Suprapubic skin (tissue), 4 donors: ENCODE data around the gene MFF. TPM values are rescaled to one million over a fixed set of nuclear protein-coding genes. Genes with fewer than 3 reads are reported as not detected.

Experiments
- DNase-seq, 2 donors: peaks; one replicate each; pipeline ENCODE4 v3.0.0-alpha.2; 2019; ENCODE audit warnings: low spot score in 2 of 2
- H3K27ac ChIP-seq: fragments of 200-600 bp; sonication (generic); one replicate; pipeline ENCODE4 v1.5.1; 2019
- H3K27me3 ChIP-seq: fragments of 200-600 bp; sonication (generic); one replicate; pipeline ENCODE4 v1.5.1; 2019
- H3K36me3 ChIP-seq: fragments of 200-600 bp; sonication (generic); one replicate; pipeline ENCODE4 v1.5.1; 2019
- H3K4me1 ChIP-seq: fragments of 200-600 bp; sonication (generic); one replicate; pipeline ENCODE4 v1.5.1; 2019
- H3K4me3 ChIP-seq: fragments of 200-600 bp; sonication (generic); one replicate; pipeline ENCODE4 v1.5.1; 2019; ENCODE audit warnings: mild to moderate bottlenecking
- H3K9me3 ChIP-seq: fragments of 200-600 bp; sonication (generic); one replicate; pipeline ENCODE4 v1.5.1; 2019
- EP300 ChIP-seq: sonication (generic); formaldehyde crosslinking; IDR thresholded peaks from one replicate; pipeline ENCODE4 v1.6.1; 2017; ENCODE audit warnings: antibody characterized with exemption
- POLR2A ChIP-seq, 2 donors: fragments of 450-650 bp; IDR thresholded peaks; one replicate each; pipeline ENCODE4 v1.6.1; 2017; ENCODE audit warnings: antibody characterized with exemption in 2 of 2, mild to moderate bottlenecking in 2 of 2, moderate library complexity in 2 of 2
- POLR2AphosphoS5 ChIP-seq, 3 donors: sonication (generic); formaldehyde crosslinking; IDR thresholded peaks; one replicate each; pipeline ENCODE4 v1.6.1; 2017; ENCODE audit warnings: antibody characterized with exemption in 3 of 3
- WGBS: methylation state at CpG from one replicate; pipeline ENCODE4 v1.1.5; 2018; 5-methylcytosine and 5-hydroxymethylcytosine counted together
- total RNA-seq, 4 donors: library from RNA; depleted of rRNA; stranded (reverse); fragments of >200 nt; gene quantifications; one replicate each; pipeline ENCODE4 v1.1.0, GENCODE V29; 2016
- TF ChIP-seq, protein P1 (sequence below), 2 donors: fragments of 200-600 bp in 1 of 2; fragments of 450-650 bp in 1 of 2; sonication (generic) in 1 of 2; IDR thresholded peaks; one replicate each; pipeline ENCODE4 v1.5.1; 2016 to 2019; ENCODE audit warnings: antibody characterized with exemption in 2 of 2, mild to moderate bottlenecking in 1 of 2, moderate library complexity in 1 of 2

Gene MFF
- total RNA-seq, 4 donors from 2014 or later: 89.8 to 157 (median 103) TPM

GRCh38 chr2:227404585-227405271 lies 79.7 kb downstream of the MFF start:
- TF ChIP-seq EP300: no peak
- TF ChIP-seq POLR2AphosphoS5 (IDR thresholded peaks at IDR 0.05): no peak
- no peak for TF ChIP-seq POLR2A (IDR thresholded peaks at IDR 0.05)
- TF ChIP-seq, protein P1, sequence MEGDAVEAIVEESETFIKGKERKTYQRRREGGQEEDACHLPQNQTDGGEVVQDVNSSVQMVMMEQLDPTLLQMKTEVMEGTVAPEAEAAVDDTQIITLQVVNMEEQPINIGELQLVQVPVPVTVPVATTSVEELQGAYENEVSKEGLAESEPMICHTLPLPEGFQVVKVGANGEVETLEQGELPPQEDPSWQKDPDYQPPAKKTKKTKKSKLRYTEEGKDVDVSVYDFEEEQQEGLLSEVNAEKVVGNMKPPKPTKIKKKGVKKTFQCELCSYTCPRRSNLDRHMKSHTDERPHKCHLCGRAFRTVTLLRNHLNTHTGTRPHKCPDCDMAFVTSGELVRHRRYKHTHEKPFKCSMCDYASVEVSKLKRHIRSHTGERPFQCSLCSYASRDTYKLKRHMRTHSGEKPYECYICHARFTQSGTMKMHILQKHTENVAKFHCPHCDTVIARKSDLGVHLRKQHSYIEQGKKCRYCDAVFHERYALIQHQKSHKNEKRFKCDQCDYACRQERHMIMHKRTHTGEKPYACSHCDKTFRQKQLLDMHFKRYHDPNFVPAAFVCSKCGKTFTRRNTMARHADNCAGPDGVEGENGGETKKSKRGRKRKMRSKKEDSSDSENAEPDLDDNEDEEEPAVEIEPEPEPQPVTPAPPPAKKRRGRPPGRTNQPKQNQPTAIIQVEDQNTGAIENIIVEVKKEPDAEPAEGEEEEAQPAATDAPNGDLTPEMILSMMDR (IDR thresholded peaks at IDR 0.05): no peak
- no peak overlapping the region for H3K4me3 ChIP-seq
- H3K9me3 ChIP-seq: no peaks in the 10 kb centered on the region
- H3K27me3 ChIP-seq: no peaks in the 10 kb centered on the region
- 93% methylated on average over 4 of the region's 4 CpGs for WGBS
- H3K36me3 ChIP-seq: no peaks in the 10 kb centered on the region
- no peak overlapping the region for H3K27ac ChIP-seq
- DNase-seq: no peak
- peaks cover 25% of the 10 kb centered on the region for H3K4me1 ChIP-seq

- peaks cover 25% of the 10 kb centered on the region for H3K4me1 ChIP-seq
- no peak for DNase-seq
- WGBS: 5% methylated on average over 7 of the region's 7 CpGs
- H3K9me3 ChIP-seq: no peaks in the 10 kb centered on the region
- no peak overlapping the region for H3K4me3 ChIP-seq
- TF ChIP-seq POLR2AphosphoS5 (IDR thresholded peaks at IDR 0.05) (peak in 1 of 3 donors; percentile 40), EP300 (no peak), POLR2A (IDR thresholded peaks at IDR 0.05) (no peak)
- TF ChIP-seq, protein P1 (IDR thresholded peaks at IDR 0.05): peak; percentile 40 to 45
- H3K27ac ChIP-seq: peak overlapping the region; percentile 71
- H3K36me3 ChIP-seq: no peaks in the 10 kb centered on the region
- no peaks in the 10 kb centered on the region for H3K27me3 ChIP-seq
These were observed 81.4 kb downstream of the MFF start for GRCh38 chr2:227406177-227407031.

Other genes with a start within 250 kb of the MFF start
- under 1 TPM; 0.16 to 0.25 (median 0.23) TPM for gene COL4A4, start 161.0 kb upstream of the MFF start, total RNA-seq
- gene COL4A3, start 160.6 kb upstream of the MFF start, total RNA-seq: 1 to 10 TPM in 1 of 4 donors, under 1 TPM in 2, not detected in 1; 0.26 to 2.2 (median 0.80) TPM
- under 1 TPM in 1 of 4 donors, not detected in 3; 0.42 TPM for gene TM4SF20, start 54.1 kb downstream of the MFF start, total RNA-seq
- gene SCYGR1, start 62.7 kb downstream of the MFF start, total RNA-seq: not detected
- 10 to 100 TPM; 41.0 to 60.3 (median 55.0) TPM for gene AGFG1, start 146.9 kb downstream of the MFF start, total RNA-seq